GM19455 (cell line): ENCODE data around the gene INHBC.
"Not testable (repeated sequence)": the region's sequence is repeated elsewhere in the genome, so short reads cannot be mapped to it uniquely, and the experiment has no call there.

Source experiments
- ATAC-seq: cut with Tn5 transposase; IDR thresholded peaks from one replicate; pipeline ENCODE4 v1.9.1; 2021; ENCODE audit not compliant: unreplicated experiment

INHBC gene

GRCh38 chr12:57428965-57429364, 5.6 kb upstream of the INHBC start:
- ATAC-seq = no peak

- no peak for ATAC-seq
Observed at GRCh38 chr12:57429473-57430111, 5.0 kb upstream of the INHBC start.

GRCh38 chr12:57430112-57430930, 4.3 kb upstream of the INHBC start:
- ATAC-seq = peak; percentile 46

- peak; percentile 92 for ATAC-seq
Observed at GRCh38 chr12:57430931-57431566, 3.5 kb upstream of the INHBC start, which contains the start of gene R3HDM2. Gene R3HDM2 (minus strand): TSS chr12:57431043. CDS start chr12:57310428, 120,615 bp downstream.

DNA sequence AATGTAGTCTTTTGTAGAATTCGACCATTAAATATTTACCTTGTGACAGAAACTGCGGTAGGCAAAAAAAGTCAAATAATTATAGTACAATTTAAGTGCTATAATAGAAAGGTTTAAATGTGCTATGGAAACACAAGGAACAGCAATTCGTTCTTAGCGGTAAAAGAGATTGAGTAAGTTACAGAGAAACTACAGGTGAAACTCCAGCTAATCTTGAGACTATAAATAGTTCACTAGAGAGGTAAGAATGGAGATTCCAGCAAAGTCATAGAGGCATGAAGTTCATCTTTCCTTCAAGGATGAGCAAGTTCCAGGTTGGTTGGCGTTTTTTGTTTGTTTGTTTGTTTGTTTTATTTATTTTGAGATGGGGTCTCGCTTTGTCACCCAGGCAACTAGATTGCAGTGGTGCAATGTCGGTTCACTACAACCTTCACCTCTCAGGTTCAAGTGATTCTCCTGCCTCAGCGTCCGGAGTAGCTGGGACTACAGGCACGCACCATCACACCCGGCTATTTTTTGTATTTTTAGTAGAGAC, 2.9 kb upstream of the INHBC start:
- no peak for ATAC-seq

DNA sequence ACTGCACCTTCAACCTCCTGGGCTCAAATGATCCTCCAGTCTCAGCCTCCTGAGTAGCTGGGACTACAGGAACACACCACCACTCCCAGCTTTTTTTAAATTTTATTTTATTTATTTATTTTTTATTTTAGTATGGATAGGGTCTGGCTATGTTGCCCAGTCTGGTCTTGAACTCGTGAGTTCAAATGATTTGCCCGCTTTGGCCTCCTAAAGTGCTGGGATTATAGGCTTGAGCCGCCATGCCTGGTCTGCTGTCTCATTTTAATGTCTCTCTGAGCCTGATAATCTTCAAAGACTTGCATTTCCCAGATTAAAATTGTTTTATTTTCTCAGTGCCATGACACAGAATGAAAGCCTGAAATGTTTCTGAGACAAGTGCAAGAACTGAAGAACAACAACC, 1.2 kb upstream of the INHBC start:
- no peak for ATAC-seq

DNA sequence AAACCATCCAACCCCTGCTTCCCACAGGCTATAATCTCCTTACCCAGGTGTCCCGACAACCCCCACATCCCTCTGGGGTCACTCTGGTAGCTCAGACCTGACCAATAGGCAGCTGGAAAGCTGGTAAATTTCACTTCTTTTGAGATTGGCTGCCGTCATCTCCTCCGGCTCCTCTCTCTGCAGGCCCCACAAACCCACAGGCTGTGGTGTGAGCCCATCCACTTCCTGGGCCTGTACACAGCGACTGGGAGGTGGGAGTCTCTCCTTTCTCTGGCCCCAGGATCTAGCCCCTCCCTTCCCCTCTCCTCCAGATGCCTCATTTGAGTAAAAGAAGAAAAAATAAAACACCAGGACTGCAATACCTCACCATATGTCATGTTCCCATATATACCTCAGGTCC, 709 bp downstream of the INHBC start:
- ATAC-seq = no peak

GRCh38 chr12:57438400-57438799, 3.8 kb downstream of the INHBC start:
- no peak for ATAC-seq

GRCh38 chr12:57439762-57440266, 5.2 kb downstream of the INHBC start:
- no peak for ATAC-seq

GRCh38 chr12:57441393-57441792, 6.8 kb downstream of the INHBC start:
- ATAC-seq = not testable (repeated sequence)

- ATAC-seq = no peak
Observed at GRCh38 chr12:57441846-57442427, 7.4 kb downstream of the INHBC start.

GRCh38 chr12:57444337-57444736, 9.8 kb downstream of the INHBC start:
- not testable (repeated sequence) for ATAC-seq

- ATAC-seq = no peak
Observed at GRCh38 chr12:57444744-57445143, 10.2 kb downstream of the INHBC start.

DNA sequence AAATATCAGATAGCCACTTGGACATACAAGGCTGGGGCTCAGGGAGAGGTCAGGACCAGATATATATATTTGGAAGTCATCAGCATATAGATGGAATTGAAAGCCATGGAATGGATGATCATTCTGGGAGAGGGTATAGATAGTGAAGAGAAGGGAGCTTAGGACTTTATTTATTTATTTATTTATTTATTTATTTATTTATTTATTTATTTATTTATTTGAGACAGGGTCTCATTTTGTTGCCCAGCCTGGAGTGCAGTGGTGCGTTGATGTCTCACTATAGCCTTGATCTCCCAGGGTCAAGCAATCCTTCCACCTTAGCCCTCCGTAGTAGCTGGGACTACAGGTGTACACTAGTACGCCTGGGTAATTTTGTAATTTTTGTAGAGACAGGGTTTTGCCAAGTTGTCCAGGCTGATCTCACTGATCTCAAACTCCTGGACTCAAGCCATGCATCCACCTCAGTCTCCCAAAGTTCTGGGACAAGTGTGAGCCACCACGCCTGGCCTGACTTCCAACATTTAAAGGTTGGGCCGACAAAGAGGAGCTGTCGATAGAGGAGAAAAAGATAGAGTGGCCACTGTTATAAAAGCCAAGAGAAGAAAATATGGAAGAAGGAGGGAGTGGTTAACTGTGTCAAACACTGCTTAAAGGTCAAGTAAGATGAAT, 11.8 kb downstream of the INHBC start:
- no peak for ATAC-seq

DNA sequence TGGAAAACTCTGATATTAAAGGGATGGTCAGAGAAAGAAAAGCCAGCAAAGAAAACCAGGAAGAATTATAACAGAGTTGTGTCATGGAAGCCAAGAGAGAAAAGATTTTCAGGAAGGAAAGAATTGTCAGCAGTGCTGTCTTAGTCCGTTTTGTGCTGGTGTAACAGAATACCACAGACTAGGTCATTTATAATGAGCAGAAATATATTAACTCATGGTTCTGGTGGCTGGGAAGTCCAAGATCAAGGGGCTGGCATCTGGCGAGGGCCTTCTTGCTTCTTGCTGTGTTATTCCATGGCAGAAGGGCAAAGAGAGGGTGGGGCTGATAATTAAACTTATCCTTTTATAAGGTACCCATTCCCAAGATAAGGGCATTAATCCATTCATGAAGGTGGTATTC, 14.1 kb downstream of the INHBC start:
- no peak for ATAC-seq

DNA sequence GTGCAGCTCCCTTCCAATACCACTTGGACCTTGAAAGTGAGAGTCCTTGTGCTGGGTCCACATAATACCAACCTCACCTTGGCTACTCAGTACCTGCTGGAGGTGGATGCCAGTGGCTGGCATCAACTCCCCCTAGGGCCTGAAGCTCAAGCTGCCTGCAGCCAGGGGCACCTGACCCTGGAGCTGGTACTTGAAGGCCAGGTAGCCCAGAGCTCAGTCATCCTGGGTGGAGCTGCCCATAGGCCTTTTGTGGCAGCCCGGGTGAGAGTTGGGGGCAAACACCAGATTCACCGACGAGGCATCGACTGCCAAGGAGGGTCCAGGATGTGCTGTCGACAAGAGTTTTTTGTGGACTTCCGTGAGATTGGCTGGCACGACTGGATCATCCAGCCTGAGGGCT, 14.8 kb downstream of the INHBC start:
- no peak for ATAC-seq

GRCh38 chr12:57450057-57450456, 15.5 kb downstream of the INHBC start:
- ATAC-seq = no peak

GRCh38 chr12:57451233-57451778, 16.7 kb downstream of the INHBC start:
- ATAC-seq = no peak

- no peak for ATAC-seq
Observed at GRCh38 chr12:57452181-57452936, 17.8 kb downstream of the INHBC start.
